GM21825 (cell line): Measurements from ENCODE around the gene KCNQ1.
A peak's percentile ranks its signal among the peaks of the same experiment; 100 is the strongest.

Experiments
- ATAC-seq: cut with Tn5 transposase; IDR thresholded peaks from one replicate; pipeline ENCODE4 v1.9.1; 2021; ENCODE audit warnings: mild to moderate bottlenecking, moderate library complexity; ENCODE audit not compliant: unreplicated experiment

Gene KCNQ1

GRCh38 chr11:2882396-2883110, 437.7 kb downstream of the KCNQ1 start:
- ATAC-seq: no peak

- no peak for ATAC-seq
Measured at GRCh38 chr11:2883640-2883978, 438.8 kb downstream of the KCNQ1 start.

- no peak for ATAC-seq
Measured at GRCh38 chr11:2883979-2884815, 439.4 kb downstream of the KCNQ1 start.

GRCh38 chr11:2885017-2885677, 440.3 kb downstream of the KCNQ1 start:
- ATAC-seq: peak; percentile 3

- peak; percentile 62 for ATAC-seq
Measured at GRCh38 chr11:2885678-2886081, 440.9 kb downstream of the KCNQ1 start, which contains the start of gene CDKN1C. Gene CDKN1C (minus strand): TSS chr11:2885775. CDS start chr11:2885456, 319 bp downstream.

- ATAC-seq: peak; percentile 10
Measured at GRCh38 chr11:2886191-2886894, 441.5 kb downstream of the KCNQ1 start.

- no peak for ATAC-seq
Measured at GRCh38 chr11:2886936-2887335, 442.1 kb downstream of the KCNQ1 start.

GRCh38 chr11:2887515-2888195, 442.8 kb downstream of the KCNQ1 start:
- no peak for ATAC-seq

GRCh38 chr11:2888266-2888968, 443.6 kb downstream of the KCNQ1 start:
- no peak for ATAC-seq

- no peak for ATAC-seq
Measured at GRCh38 chr11:2889362-2890273, 444.8 kb downstream of the KCNQ1 start.

GRCh38 chr11:2890466-2891294, 445.9 kb downstream of the KCNQ1 start:
- no peak for ATAC-seq

- no peak for ATAC-seq
Measured at GRCh38 chr11:2891326-2892214, 446.8 kb downstream of the KCNQ1 start.

GRCh38 chr11:2892215-2892966, 447.6 kb downstream of the KCNQ1 start:
- ATAC-seq: no peak

GRCh38 chr11:2892967-2893528, 448.2 kb downstream of the KCNQ1 start:
- no peak for ATAC-seq

GRCh38 chr11:2893935-2894334, 449.1 kb downstream of the KCNQ1 start:
- no peak for ATAC-seq

- no peak for ATAC-seq
Measured at GRCh38 chr11:2896047-2896446, 451.2 kb downstream of the KCNQ1 start.
